Kidney epithelial cell (primary cell): Measurements from ENCODE around the gene NRIP3. TPM values are rescaled to one million over a fixed set of nuclear protein-coding genes. Genes with fewer than 3 reads are reported as not detected.

Experiments
- DNase-seq: peaks from one replicate; pipeline ENCODE4 v3.0.0-alpha.2; 2010; ENCODE audit warnings: low read depth
- H3K27me3 ChIP-seq: 2 replicates; pipeline ENCODE4 v1.6.0; 2011; ENCODE audit warnings: low read length; ENCODE audit not compliant: control insufficient read depth, insufficient read depth
- H3K36me3 ChIP-seq: 2 replicates; pipeline ENCODE4 v1.5.1; 2011; ENCODE audit warnings: low read length; ENCODE audit not compliant: control insufficient read depth, insufficient read depth
- H3K4me3 ChIP-seq: 2 replicates; pipeline ENCODE4 v1.5.1; 2011; ENCODE audit warnings: low read depth, mild to moderate bottlenecking, control low read depth, low read length
- CTCF ChIP-seq: IDR thresholded peaks from 2 replicates; pipeline ENCODE4 v1.5.1; 2011; ENCODE audit warnings: mild to moderate bottlenecking, moderate library complexity, low read length, control low read depth, inconsistent platforms; ENCODE audit not compliant: insufficient read depth, poor library complexity, severe bottlenecking
- total RNA-seq: library from RNA; depleted of rRNA; stranded (reverse); fragments of >200 nt; gene quantifications from 2 replicates; pipeline ENCODE4 v1.2.3, GENCODE V29; 2015

Gene NRIP3
- total RNA-seq, 1 donor from 2014 or later: 20.5 TPM

DNA sequence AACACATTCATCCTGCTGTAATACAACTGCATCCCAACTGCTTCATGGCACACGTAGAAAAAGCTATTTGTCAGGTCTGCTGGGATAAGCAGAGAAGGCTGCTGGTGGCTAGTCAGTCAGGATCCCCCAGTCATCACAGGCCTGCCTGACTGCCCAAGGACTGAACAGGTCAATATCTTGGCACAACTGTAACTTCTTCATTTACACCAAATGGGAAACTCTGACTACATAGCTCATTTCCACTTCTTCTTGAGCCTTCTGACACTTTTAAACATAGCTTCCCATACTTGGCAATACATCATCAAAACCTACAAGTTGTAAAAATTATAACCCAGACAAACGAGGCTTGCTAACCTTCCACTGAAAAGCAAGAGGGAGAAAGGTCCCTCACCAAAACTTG lies 42.4 kb downstream of the NRIP3 start:
- no peaks in the 10 kb centered on the region for H3K27me3 ChIP-seq
- no peak overlapping the region for H3K4me3 ChIP-seq
- no peak for TF ChIP-seq CTCF
- no peaks in the 10 kb centered on the region for H3K36me3 ChIP-seq
- no peak for DNase-seq

GRCh38 chr11:8959546-8960166 lies 44.1 kb downstream of the NRIP3 start:
- Histone ChIP-seq H3K4me3 (no peak overlapping the region), H3K27me3 (no peaks in the 10 kb centered on the region), H3K36me3 (no peaks in the 10 kb centered on the region)
- peak; percentile 69 for TF ChIP-seq CTCF
- peak; percentile 51 for DNase-seq

- no peak for DNase-seq
- H3K36me3 ChIP-seq: no peaks in the 10 kb centered on the region
- no peak for TF ChIP-seq CTCF
- no peaks in the 10 kb centered on the region for H3K27me3 ChIP-seq
- H3K4me3 ChIP-seq: no peak overlapping the region
These were observed 46.9 kb downstream of the NRIP3 start for GRCh38 chr11:8956860-8957259.

DNA sequence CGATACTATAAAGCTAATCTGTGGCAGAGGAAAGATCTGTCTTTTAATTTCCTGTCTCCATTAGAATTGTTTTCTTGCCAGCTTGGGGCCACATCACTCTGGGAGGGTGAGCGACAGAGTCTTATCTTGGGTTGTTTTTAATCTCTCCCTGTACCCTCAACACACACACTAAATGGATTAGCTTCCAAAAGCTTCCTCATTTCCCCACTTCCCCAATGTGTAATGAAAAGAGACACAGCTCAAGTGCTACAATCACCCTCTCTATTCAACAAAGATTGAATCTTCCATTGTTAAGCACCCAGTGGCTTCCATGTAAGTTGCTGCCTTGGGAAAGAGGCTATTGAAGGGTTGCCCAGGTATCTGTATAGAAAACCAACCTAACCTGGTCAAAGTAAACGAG lies 54.9 kb downstream of the NRIP3 start:
- Histone ChIP-seq H3K4me3 (no peak overlapping the region), H3K27me3 (no peaks in the 10 kb centered on the region), H3K36me3 (no peaks in the 10 kb centered on the region)
- no peak for TF ChIP-seq CTCF
- DNase-seq: no peak

- Histone ChIP-seq H3K36me3 (no peaks in the 10 kb centered on the region), H3K4me3 (no peak overlapping the region), H3K27me3 (no peaks in the 10 kb centered on the region)
- TF ChIP-seq CTCF: no peak
- no peak for DNase-seq
These were observed 56.4 kb downstream of the NRIP3 start for GRCh38 chr11:8947230-8947943.
